Body of pancreas (tissue), 4 donors: ENCODE results near the gene CALML3.

Source experiments
- POLR2A ChIP-seq, 3 donors: fragments of 450-650 bp; IDR thresholded peaks; one replicate each; pipeline ENCODE4 v1.6.1; 2016; ENCODE audit warnings: antibody characterized with exemption in 3 of 3, mild to moderate bottlenecking in 2 of 3
- TF ChIP-seq, protein P1 (sequence below), 7 experiments: fragments of 450-650 bp in 4 of 7; fragments of 200-600 bp in 3 of 7; sonication (generic) in 3 of 7; IDR thresholded peaks; one replicate each; pipeline ENCODE4 v1.5.1; 2016 to 2019; ENCODE audit warnings: antibody characterized with exemption in 7 of 7

DNA sequence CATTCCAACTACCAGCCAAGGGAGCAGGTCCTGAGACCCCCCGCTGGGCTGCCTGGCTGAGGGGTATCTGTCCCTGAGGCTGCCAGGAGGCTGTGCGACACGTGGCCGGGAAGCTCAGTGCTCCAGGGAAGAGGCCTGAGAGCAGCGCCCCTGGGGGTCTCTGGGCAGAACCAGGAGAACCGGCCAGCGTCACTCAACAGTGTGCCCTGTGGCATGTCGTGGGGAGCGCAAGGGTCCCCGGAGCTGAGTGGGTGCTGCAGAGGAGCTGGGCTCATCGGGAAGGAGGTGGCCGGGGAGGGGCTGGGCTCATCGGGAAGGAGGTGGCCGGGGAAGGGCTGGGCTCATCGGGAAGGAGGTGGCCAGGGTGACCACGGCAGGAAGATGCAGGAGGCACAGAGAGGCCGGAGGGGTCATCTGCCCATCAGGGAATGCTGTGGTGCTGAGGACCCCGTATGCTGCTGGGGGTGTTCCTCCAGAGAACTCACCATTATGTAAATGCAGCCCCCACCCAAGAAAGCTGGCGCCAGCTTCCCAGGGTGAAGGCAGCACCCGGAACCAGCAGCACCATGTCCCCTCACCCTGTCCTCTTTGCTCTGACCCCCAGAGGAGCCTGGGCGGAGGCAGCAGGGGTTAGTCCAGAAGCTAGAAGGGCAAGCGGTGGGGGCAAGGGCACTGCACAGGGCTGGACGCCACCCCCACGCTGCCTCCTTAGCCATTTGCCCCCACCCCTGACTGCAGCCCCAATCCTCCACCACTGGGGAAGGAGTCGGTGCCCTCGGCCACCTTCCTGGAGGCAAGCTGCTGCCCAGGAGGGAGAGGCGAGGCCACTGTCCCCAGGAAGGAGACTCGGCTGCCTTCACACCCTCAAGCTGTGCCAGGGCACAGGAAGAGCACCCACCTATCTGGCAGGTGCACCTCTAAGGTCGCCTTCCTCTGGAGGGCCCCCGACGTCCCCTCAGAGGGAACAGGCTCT is 33.3 kb downstream of the CALML3 start:
- TF ChIP-seq, protein P1, sequence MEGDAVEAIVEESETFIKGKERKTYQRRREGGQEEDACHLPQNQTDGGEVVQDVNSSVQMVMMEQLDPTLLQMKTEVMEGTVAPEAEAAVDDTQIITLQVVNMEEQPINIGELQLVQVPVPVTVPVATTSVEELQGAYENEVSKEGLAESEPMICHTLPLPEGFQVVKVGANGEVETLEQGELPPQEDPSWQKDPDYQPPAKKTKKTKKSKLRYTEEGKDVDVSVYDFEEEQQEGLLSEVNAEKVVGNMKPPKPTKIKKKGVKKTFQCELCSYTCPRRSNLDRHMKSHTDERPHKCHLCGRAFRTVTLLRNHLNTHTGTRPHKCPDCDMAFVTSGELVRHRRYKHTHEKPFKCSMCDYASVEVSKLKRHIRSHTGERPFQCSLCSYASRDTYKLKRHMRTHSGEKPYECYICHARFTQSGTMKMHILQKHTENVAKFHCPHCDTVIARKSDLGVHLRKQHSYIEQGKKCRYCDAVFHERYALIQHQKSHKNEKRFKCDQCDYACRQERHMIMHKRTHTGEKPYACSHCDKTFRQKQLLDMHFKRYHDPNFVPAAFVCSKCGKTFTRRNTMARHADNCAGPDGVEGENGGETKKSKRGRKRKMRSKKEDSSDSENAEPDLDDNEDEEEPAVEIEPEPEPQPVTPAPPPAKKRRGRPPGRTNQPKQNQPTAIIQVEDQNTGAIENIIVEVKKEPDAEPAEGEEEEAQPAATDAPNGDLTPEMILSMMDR (IDR thresholded peaks at IDR 0.05), result no peak
- TF ChIP-seq POLR2A (IDR thresholded peaks at IDR 0.05), result no peak
